Mesenchymal stem cell (in vitro differentiated cells and primary cell): ENCODE measurements around the gene PCDH15.

Source experiments
- DNase-seq: peaks from one replicate; pipeline ENCODE4 v3.0.0-alpha.2; 2013
- H2AFZ ChIP-seq: one replicate; pipeline ENCODE4 v1.6.1; 2013; ENCODE audit warnings: low read depth, mild to moderate bottlenecking, control low read depth, inconsistent platforms, low read length, moderate library complexity
- H2AK5ac ChIP-seq: 2 replicates; pipeline ENCODE4 v1.6.1; 2013; ENCODE audit warnings: low read length, moderate library complexity, mild to moderate bottlenecking, inconsistent platforms; ENCODE audit not compliant: severe bottlenecking
- H2BK120ac ChIP-seq: one replicate; pipeline ENCODE4 v1.6.1; 2013; ENCODE audit warnings: low read depth, mild to moderate bottlenecking, inconsistent platforms, low read length, moderate library complexity
- H2BK12ac ChIP-seq, 2 experiments: one replicate each; pipeline ENCODE4 v1.6.1; 2013; ENCODE audit warnings: inconsistent platforms in 2 of 2, low read length in 2 of 2, mild to moderate bottlenecking in 2 of 2, moderate library complexity in 2 of 2, control low read depth in 1 of 2
- H2BK15ac ChIP-seq: one replicate; pipeline ENCODE4 v1.6.1; 2013; ENCODE audit warnings: mild to moderate bottlenecking, low read depth, inconsistent platforms; ENCODE audit not compliant: poor library complexity, severe bottlenecking
- H2BK5ac ChIP-seq: 2 replicates; pipeline ENCODE4 v1.6.1; 2013; ENCODE audit warnings: low read depth, mild to moderate bottlenecking, low read length, control low read depth, inconsistent platforms; ENCODE audit not compliant: poor library complexity, severe bottlenecking
- H3K14ac ChIP-seq, 2 experiments: one replicate each; pipeline ENCODE4 v1.6.1; 2013; ENCODE audit warnings: inconsistent platforms in 2 of 2, low read length in 2 of 2, control low read depth in 1 of 2, mild to moderate bottlenecking in 1 of 2, moderate library complexity in 1 of 2
- H3K18ac ChIP-seq, 2 experiments: one replicate each; pipeline ENCODE4 v1.6.1; 2013; ENCODE audit warnings: inconsistent platforms in 2 of 2, low read length in 2 of 2, control low read depth in 1 of 2, low read depth in 1 of 2, mild to moderate bottlenecking in 1 of 2
- H3K23ac ChIP-seq, 2 experiments: one replicate each; pipeline ENCODE4 v1.6.1; 2013; ENCODE audit warnings: inconsistent platforms in 2 of 2, low read length in 2 of 2, mild to moderate bottlenecking in 2 of 2, moderate library complexity in 2 of 2, control low read depth in 1 of 2
- H3K27ac ChIP-seq: 2 replicates; pipeline ENCODE4 v1.5.1; 2013; ENCODE audit warnings: mild to moderate bottlenecking, moderate library complexity, low read length, control low read depth, inconsistent platforms; ENCODE audit not compliant: poor library complexity, severe bottlenecking
- H3K27me3 ChIP-seq, 2 experiments: 2 replicates each; pipeline versions ENCODE4 v1.6.1 to v1.7.0; 2013; ENCODE audit warnings: low read length in 2 of 2, mild to moderate bottlenecking in 2 of 2, moderate library complexity in 2 of 2, control low read depth in 1 of 2, inconsistent platforms in 1 of 2; ENCODE audit not compliant: control insufficient read depth in 1 of 2, insufficient read depth in 1 of 2
- H3K36me3 ChIP-seq, 2 experiments: 2 replicates each; pipeline versions ENCODE4 v1.6.1 to v1.7.0; 2013; ENCODE audit warnings: low read length in 2 of 2, control low read depth in 1 of 2, inconsistent platforms in 1 of 2, low read depth in 1 of 2, mild to moderate bottlenecking in 1 of 2; ENCODE audit not compliant: insufficient read depth in 2 of 2, control insufficient read depth in 1 of 2
- H3K4ac ChIP-seq, 2 experiments: one replicate each; pipeline ENCODE4 v1.6.1; 2013; ENCODE audit warnings: inconsistent platforms in 2 of 2, low read length in 2 of 2, mild to moderate bottlenecking in 2 of 2, moderate library complexity in 2 of 2, control low read depth in 1 of 2, low read depth in 1 of 2
- H3K4me1 ChIP-seq: 2 replicates; pipeline ENCODE4 v1.6.1; 2013; ENCODE audit warnings: low read depth, low read length, control low read depth; ENCODE audit not compliant: control insufficient read depth, insufficient read depth
- H3K4me2 ChIP-seq: 2 replicates; pipeline ENCODE4 v1.6.1; 2013; ENCODE audit warnings: low read length, mild to moderate bottlenecking, inconsistent platforms; ENCODE audit not compliant: poor library complexity, severe bottlenecking
- H3K4me3 ChIP-seq, 2 experiments: 2 replicates each; pipeline versions ENCODE4 v1.5.1 to v1.7.0; 2013; ENCODE audit warnings: low read length in 2 of 2, mild to moderate bottlenecking in 2 of 2, control low read depth in 1 of 2, low read depth in 1 of 2; ENCODE audit not compliant: insufficient read depth in 1 of 2
- H3K79me1 ChIP-seq: replicated peaks from 2 replicates; pipeline ENCODE4 v1.6.1; 2013; ENCODE audit warnings: mild to moderate bottlenecking, control low read depth, low read length, inconsistent platforms; ENCODE audit not compliant: poor library complexity, severe bottlenecking
- H3K9ac ChIP-seq: 2 replicates; pipeline ENCODE4 v1.7.0; 2013; ENCODE audit warnings: mild to moderate bottlenecking, low read length, moderate library complexity
- H3K9me3 ChIP-seq: 2 replicates; pipeline ENCODE4 v1.7.0; 2013; ENCODE audit warnings: mild to moderate bottlenecking, low read length; ENCODE audit not compliant: control insufficient read depth
- H4K8ac ChIP-seq: one replicate; pipeline ENCODE4 v1.6.1; 2013; ENCODE audit warnings: inconsistent platforms, mild to moderate bottlenecking, low read length, moderate library complexity
- H4K91ac ChIP-seq: one replicate; pipeline ENCODE4 v1.6.1; 2013; ENCODE audit warnings: mild to moderate bottlenecking, low read length, inconsistent platforms
- WGBS: methylation state at CpG from one replicate; pipeline ENCODE4 v1.1.7; 2013; ENCODE audit warnings: mixed read lengths; 5-methylcytosine and 5-hydroxymethylcytosine counted together

Gene PCDH15

DNA sequence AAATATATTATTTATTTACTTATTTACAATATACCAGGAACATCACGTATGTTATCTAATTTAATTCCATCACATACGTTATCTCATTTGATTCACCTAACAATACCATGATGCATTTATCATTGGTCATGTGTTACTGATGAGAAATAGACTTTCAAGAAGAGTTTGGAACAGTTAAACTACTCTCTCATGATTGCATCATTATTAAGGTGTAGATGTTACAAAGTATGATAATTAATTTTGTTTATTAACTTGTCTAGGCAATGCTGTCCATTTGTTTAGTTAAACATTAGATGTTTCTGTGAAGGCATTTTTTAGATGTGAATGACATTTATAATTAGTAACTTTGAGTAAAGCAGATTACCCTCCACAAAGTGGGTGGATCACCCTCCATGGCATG is 32.0 kb upstream of the PCDH15 start:
- Histone ChIP-seq H3K18ac (no peak overlapping the region), H2BK15ac (no peak overlapping the region), H3K27me3 (no peaks in the 10 kb centered on the region), H3K9ac (no peak overlapping the region), H2BK120ac (no peak overlapping the region), H3K14ac (no peak overlapping the region), H2BK12ac (no peak overlapping the region), H4K8ac (no peak overlapping the region), H3K79me1 (no peaks in the 10 kb centered on the region), H2BK5ac (no peak overlapping the region), H3K27ac (no peak overlapping the region), H2AFZ (no peak overlapping the region), H3K4ac (no peak overlapping the region), H3K4me2 (no peak overlapping the region), H3K36me3 (no peaks in the 10 kb centered on the region), H3K4me1 (no peaks in the 10 kb centered on the region), H4K91ac (no peak overlapping the region), H3K23ac (no peak overlapping the region), H3K4me3 (no peak overlapping the region), H3K9me3 (peaks cover 4% of the 10 kb centered on the region), H2AK5ac (no peak overlapping the region)
- DNase-seq = no peak
- WGBS = no CpG with 5 or more reads among the region's 2 CpGs

DNA sequence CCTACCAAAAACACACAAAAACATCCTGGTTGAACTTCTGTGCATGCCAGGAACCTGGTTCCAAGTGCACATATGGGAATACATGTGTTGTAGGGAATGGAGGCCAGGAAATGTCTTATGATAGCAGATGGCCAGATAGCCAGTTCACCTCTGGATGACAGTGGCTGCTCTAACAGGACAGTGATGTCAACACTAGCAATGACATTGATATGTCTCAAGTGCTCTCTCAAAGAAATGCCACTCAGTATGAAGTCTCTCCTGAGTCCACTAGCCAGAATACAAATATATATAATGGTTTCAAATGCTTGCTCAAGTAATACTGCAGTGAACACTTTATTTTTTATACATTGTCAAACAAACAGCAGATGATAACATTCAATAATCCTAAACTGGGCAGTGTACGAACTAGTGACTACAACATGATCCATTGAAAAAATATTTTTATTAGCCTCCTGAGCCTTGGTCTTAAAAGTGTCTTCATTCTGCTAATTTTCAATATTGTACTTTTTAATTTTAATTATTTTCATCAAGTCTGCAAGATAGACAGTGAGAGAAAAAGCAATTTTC is 26.0 kb upstream of the PCDH15 start:
- H3K23ac ChIP-seq = no peak overlapping the region
- H3K79me1 ChIP-seq = no peaks in the 10 kb centered on the region
- no peak overlapping the region for H3K18ac ChIP-seq
- no peak overlapping the region for H3K4ac ChIP-seq
- DNase-seq = no peak
- H2BK5ac ChIP-seq = no peak overlapping the region
- H3K9me3 ChIP-seq = no peaks in the 10 kb centered on the region
- H3K27me3 ChIP-seq = no peaks in the 10 kb centered on the region
- no peak overlapping the region for H4K8ac ChIP-seq
- no peak overlapping the region for H3K9ac ChIP-seq
- H3K4me3 ChIP-seq = no peak overlapping the region
- no peak overlapping the region for H2BK15ac ChIP-seq
- no peaks in the 10 kb centered on the region for H3K36me3 ChIP-seq
- H3K27ac ChIP-seq = no peak overlapping the region
- no peak overlapping the region for H3K14ac ChIP-seq
- no peak overlapping the region for H3K4me2 ChIP-seq
- H2AFZ ChIP-seq = no peak overlapping the region
- H2AK5ac ChIP-seq = no peak overlapping the region
- H3K4me1 ChIP-seq = no peaks in the 10 kb centered on the region
- no peak overlapping the region for H2BK120ac ChIP-seq
- 100% methylated on average over 1 of the region's 1 CpG for WGBS
- H2BK12ac ChIP-seq = no peak overlapping the region
- H4K91ac ChIP-seq = no peak overlapping the region

DNA sequence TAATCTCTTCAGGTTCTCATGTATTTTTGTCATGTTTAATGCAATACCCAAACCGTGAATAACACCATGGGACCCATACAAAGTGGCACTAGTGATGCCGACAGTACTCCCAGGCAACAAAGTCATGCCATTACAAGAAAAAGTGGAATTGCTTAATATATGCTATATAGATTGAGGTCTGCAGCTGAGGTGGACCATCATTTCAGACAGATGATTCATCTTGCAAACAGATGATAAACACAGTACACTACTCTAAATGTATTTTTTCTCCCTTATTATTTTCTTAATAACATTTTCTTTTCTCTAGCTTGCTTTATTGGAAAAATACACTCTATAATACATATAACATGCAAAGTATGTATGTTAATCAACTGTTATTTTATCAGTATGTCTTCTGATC is 14.6 kb upstream of the PCDH15 start:
- no peak for DNase-seq
- no peaks in the 10 kb centered on the region for H3K36me3 ChIP-seq
- WGBS = 83% methylated on average over 2 of the region's 2 CpGs

DNA sequence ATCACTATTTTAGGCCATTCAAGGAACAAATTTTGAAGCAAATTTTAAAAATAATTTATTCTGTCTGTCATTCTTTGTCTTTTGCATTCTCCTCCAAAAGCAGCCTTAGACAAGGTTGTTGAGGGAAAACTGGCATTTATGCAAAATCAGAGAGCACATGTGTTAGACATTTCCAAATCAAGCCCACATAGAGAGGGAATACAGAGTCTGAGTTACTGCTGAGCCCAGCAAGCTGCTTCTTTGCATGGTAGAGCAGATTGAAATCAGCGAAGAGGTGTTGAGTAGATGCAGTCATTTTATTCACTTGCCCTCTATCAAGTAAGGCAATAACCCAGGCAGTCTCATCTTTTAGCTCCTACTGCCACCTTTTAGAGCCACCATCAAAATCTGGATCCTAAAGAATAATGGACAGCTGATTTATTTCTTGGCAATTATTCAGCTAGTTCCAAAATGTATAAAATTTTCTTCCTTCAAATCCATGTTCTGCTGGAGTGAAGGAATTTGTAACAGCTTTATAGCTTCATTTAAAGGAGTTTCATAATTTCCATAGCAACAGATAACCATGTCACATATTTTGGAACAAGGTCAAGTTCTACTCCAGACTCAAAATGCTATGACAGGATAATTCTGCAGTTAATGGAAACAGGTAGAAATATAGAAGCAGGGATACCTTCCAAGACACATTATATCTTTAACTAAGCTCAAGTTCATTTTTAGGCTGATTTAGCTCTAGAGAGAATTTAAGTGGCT is 7.3 kb upstream of the PCDH15 start:
- DNase-seq = no peak

More for the DNA sequence above, 14.6 kb upstream of the PCDH15 start:
- Histone ChIP-seq H3K14ac (no peak overlapping the region), H4K8ac (no peak overlapping the region), H2BK5ac (no peak overlapping the region), H3K79me1 (no peaks in the 10 kb centered on the region), H3K23ac (no peak overlapping the region), H2AK5ac (no peak overlapping the region), H3K9me3 (no peaks in the 10 kb centered on the region), H2AFZ (no peak overlapping the region), H3K9ac (no peak overlapping the region), H3K4me1 (no peaks in the 10 kb centered on the region), H3K18ac (no peak overlapping the region), H2BK120ac (no peak overlapping the region), H3K27ac (no peak overlapping the region), H3K4me2 (no peak overlapping the region), H2BK12ac (no peak overlapping the region), H3K4me3 (no peak overlapping the region), H2BK15ac (no peak overlapping the region), H3K4ac (no peak overlapping the region), H3K27me3 (no peaks in the 10 kb centered on the region), H4K91ac (no peak overlapping the region)

More for the DNA sequence above, 7.3 kb upstream of the PCDH15 start:
- Histone ChIP-seq H3K27me3 (no peaks in the 10 kb centered on the region), H3K9me3 (no peaks in the 10 kb centered on the region), H3K9ac (no peak overlapping the region), H4K91ac (no peak overlapping the region), H3K4me2 (no peak overlapping the region), H2BK5ac (no peak overlapping the region), H3K4ac (no peak overlapping the region), H3K18ac (no peak overlapping the region), H3K79me1 (no peaks in the 10 kb centered on the region), H3K36me3 (no peaks in the 10 kb centered on the region), H3K23ac (no peak overlapping the region), H3K4me3 (no peak overlapping the region), H2AFZ (no peak overlapping the region), H3K14ac (no peak overlapping the region), H3K27ac (no peak overlapping the region), H4K8ac (no peak overlapping the region), H2BK15ac (no peak overlapping the region), H2BK120ac (no peak overlapping the region), H2AK5ac (no peak overlapping the region), H2BK12ac (no peak overlapping the region), H3K4me1 (no peaks in the 10 kb centered on the region)
- WGBS = 100% methylated on average over 1 of the region's 1 CpG
